UCSD-AML1 (cell line): ENCODE measurements around the gene DACH1.
"Not testable (repeated sequence)": the region's sequence is repeated elsewhere in the genome, so short reads cannot be mapped to it uniquely, and the experiment has no call there.

Experiments
- DNase-seq: peaks from one replicate; lab custom pipeline; 2025; ENCODE audit not compliant: unreplicated experiment; lab: John Stamatoyannopoulos, UW

Gene DACH1

DNA sequence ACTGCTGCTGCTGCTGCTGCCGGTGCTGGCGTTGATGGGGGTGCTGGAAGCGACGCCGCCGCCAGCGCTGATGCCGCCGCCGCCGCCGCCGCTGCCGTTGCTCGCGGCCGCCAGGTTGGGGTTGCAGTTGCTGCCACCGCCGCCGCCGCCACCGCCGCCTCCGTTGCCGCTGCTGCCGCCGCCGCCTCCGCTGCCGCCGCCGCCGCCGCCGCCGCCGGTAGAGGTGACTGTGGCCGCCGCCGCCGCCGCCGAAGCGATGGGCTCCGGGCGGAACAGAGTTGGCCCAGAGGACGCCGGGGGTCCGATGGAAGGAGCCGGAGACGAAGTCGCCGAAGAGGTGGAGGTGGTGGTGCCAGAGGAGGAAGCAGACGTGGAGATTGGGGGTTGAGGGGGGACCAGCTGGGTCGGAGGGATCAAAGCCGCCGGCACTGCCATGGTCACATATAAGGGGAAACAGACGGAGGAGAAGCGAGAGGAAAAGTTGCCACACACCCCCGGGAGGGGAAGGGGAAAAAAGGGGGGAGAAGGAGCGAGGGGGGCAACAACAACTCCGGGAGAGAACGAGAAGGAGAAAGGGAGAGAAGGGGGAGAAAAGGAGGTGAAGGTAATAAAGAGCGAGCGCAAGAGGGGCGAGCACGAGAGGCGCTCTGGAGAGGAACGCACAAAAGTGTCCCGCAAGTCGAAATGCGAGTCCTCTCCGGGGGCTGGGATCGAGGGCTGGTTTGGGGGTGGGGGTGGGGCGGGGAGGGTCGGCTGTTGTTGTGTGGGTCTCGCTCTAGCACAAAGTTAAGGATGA is 471 bp downstream of the DACH1 start:
- peak; percentile 28 for DNase-seq

- DNase-seq: peak; percentile 18
Observed at GRCh38 chr13:71865874-71866334, 1.1 kb downstream of the DACH1 start.

DNA sequence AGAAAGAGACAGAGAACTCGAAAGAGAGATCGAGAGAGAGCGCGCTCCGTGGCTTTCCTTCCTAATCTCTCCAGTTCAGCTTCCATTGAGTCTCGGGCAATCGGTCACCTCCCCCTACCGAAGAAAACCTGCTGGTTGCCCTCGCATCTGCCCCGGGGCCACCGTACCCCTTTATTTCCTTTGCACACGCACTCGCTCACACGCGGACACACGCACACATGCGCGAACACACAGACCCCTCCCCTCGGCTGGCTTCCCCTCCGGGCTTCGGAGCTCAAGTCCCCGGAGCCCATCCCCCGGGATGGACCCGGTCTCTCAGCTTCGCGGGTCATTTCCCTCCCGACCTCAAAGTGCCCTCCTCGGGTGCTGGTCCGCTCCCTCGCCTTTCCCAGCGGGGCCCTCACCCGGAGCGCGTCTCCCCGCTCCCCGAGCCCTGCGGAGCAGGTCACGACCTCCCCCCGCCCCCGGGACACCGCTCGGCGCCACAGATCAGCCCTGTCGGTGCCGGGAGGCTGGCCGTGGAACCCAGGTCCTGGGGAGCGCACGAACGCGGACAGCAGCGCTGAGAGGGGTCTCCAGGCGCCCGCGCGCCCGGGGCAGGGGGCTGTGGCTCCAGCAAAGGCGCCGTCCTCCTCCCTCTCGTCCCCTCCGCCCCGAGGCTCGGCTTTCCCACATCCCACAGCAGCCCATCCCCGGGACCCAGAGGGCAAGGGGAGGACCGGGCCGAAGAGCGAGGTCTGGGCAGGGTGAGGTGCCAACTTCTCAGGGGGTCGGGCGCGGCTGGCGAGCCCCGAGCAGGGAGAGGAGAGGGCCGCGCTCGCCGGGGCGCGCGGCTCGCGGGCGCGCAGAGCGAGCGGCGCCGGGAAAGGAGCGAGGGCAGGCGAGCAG is 1.8 kb downstream of the DACH1 start:
- DNase-seq: no peak

GRCh38 chr13:71864094-71864985 is 2.7 kb downstream of the DACH1 start:
- no peak for DNase-seq

DNA sequence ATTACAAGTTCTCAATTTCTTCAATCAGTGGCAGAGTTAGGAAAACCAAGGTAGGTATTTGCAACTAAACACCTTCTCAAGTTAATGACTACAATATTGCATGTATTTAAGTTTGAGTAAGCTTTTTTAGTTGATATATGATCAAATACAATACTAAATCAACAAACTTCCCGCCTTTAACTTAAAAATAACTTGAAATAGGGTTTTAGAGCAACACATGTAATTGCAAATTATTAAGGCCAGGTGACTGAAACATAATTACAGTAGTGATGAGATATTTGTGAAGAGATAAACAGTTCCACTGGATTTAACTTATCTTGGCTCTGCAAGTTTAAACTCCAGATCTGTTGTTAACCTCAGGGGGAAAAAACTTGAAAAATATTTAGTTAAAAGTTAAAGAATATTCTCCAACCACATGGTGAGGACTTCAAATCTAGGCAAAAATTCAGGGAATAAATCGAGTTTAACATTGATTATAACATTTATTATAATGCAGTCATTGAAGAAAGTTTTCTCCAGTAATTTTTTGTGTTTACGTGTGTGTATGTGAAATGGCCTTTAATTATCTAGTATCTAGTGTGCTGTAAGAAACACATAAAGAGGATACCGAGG is 3.6 kb downstream of the DACH1 start:
- DNase-seq: no peak

DNA sequence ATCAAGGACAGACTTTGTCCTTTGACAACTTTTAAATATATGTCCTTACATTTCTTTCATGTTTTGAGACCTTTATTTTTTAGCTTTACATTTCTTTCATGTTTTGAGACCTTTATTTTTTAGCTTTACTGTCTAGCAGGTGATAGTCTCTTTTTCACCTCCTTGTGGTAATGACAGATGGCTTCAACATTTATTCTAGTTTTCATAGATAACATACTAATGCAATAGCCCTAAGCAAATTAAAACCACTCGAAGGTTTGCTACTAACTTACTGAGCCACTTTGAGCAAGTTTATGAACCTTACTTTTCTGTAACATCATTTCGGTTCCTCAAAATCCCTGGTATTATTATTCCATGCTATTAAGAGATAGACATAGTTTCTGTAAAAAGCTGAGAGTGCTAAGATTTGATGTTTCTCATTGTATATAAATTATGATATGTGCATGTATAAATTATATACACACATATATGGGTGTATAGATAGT is 4.5 kb downstream of the DACH1 start:
- no peak for DNase-seq

- DNase-seq: no peak
Observed at GRCh38 chr13:71861769-71862458, 5.1 kb downstream of the DACH1 start.

DNA sequence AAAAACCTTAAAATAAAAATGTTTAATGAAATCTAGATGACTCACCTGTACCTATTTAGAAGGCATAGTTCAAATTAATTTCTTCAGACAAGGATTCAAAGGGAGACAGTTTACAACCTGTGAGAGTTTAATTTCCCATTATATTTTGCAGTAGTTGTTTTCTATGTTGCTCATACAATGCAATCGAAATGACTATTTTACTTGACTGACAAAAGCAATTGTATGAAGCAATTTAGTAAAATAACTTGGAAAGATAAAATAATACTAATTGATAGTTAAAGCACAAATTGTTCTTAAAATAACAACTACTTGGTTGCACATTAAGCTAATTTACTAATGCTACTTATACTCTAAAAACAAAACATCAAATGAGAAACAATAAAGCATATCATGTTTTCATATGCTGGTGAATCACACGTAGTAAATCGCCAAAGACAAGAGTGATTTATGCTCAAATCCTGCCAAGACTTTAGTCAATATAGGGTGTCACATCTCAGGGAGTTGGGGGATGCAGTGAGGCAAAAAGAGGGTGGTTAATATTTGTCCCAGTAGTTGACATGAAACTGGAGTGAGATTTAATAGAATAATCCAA is 6.4 kb downstream of the DACH1 start:
- no peak for DNase-seq

DNA sequence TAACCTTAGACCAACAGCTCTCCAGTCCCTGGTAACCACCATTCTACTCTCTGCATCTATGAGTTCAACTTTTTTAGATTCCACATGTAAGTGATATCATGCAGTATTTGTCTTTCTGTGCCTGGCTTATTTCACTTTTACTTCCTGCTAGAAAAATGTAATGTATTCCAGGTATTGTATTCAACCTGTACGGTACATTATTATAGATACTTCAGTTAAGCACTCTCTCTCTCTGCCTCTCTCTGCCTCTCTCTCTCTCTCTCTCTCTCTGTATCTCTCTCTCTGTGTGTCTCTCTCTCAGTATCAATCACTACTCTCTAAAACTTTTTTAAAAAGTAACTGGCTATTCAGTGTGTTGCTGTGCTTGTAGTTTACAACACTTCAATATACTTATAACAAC is 8.4 kb downstream of the DACH1 start:
- DNase-seq: no peak

- no peak for DNase-seq
Observed at GRCh38 chr13:71856548-71857043, 10.4 kb downstream of the DACH1 start.

- no peak for DNase-seq
Observed at GRCh38 chr13:71854401-71854800, 12.6 kb downstream of the DACH1 start.

DNA sequence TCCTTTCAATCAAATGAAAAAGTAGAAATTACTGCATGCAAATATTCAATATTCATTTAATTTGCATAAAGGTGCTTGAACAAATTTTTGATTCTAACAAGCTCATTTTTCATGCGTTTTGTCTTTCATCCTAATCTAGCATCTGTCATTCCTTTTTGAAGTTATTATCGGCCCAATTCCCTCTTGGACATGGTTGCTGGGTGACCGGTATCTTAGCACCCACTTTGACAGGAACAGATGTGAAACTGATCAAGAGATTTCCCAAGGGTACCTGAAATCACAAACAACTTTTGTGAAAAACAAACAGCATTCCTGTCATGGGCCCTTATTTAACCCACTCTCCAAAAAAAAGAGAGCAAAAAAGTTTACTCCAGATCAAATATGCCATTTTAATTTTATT is 13.3 kb downstream of the DACH1 start:
- DNase-seq: no peak

DNA sequence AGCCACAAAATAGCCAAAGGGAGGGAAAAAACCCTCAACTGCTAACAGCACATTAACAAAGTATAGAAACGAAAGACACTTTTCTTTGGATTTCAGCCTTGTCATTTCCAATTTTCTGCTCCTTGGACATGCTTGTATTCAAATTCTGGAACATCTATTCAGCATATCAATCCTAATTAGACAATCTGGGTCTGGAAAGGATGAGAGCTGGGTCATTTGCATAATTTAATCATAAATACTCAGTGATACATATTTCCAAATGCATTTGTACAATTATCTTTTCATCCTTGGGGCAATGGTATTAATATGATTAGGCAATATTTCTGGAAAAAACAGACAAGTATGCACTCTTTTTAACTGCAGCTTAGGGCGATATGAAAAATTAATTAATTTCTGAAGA is 14.3 kb downstream of the DACH1 start:
- no peak for DNase-seq

- no peak for DNase-seq
Observed at GRCh38 chr13:71851498-71852409, 15.2 kb downstream of the DACH1 start.

DNA sequence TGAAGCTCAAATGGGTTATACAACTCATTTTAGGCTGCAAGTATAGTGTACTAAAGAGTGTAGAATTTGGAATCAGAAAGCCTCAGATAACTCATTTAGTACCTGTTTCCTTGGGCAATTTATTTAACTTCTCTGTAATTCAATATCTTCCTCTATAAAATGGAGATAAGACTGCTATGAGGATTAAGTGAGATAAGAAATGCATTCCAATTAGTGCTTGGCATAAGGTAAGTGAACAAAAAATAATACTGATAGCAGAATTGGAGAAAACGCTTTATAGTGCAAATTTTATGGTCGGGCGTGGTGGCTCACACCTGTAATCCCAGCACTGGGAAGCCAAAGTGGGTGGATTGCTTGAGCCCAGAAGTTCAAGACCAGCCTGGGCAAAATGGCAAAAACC is 25.0 kb downstream of the DACH1 start:
- DNase-seq: no peak

DNA sequence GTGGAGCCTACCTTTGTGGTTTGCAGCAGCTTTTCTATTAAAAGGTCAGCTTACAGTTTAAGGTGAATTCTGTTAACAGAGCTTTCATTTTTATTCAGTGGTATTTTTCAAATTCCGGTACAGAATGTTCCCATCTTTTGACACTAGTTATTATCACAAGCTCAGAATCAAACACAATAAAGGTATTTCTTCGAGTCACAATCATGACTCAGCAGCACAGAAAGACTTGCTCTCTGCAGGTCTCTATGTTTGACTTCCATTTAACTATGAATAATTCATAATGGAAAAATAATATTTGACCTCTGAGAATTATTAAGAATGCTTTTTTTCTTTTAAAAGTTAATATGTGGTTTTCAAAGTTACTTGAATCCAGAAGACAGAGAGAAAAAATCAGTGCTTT is 28.2 kb downstream of the DACH1 start:
- no peak for DNase-seq

DNA sequence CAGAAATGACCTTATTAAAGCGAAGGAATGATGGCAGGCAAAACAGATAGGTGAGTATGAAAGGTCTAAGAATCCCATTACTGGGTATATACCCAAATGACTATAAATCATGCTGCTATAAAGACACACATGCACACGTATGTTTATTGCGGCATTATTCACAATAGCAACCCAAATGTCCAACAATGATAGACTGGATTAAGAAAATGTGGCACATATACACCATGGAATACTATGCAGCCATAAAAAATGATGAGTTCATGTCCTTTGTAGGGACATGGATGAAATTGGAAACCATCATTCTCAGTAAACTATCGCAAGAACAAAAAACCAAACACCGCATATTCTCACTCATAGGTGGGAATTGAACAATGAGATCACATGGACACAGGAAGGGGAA is 29.4 kb downstream of the DACH1 start:
- DNase-seq: not testable (repeated sequence)

- DNase-seq: no peak
Observed at GRCh38 chr13:71831716-71832115, 35.3 kb downstream of the DACH1 start.
